Tibial nerve (tissue), 3 donors: ENCODE data around the gene NTNG1.

Source experiments
- CTCF ChIP-seq, 5 experiments: fragments of 200-600 bp in 3 of 5; fragments of 450-650 bp in 2 of 5; sonication (generic) in 3 of 5; IDR thresholded peaks; one replicate each; pipeline ENCODE4 v1.5.1; 2016 to 2019; ENCODE audit warnings: antibody characterized with exemption in 5 of 5, mild to moderate bottlenecking in 3 of 5, moderate library complexity in 2 of 5
- POLR2A ChIP-seq, 2 donors: fragments of 450-650 bp; IDR thresholded peaks; one replicate each; pipeline ENCODE4 v1.6.1; 2017; ENCODE audit warnings: antibody characterized with exemption in 2 of 2, mild to moderate bottlenecking in 2 of 2, moderate library complexity in 2 of 2

GRCh38 chr1:107142140-107142542, 1.3 kb downstream of the NTNG1 start:
- TF ChIP-seq CTCF (IDR thresholded peaks at IDR 0.05) (peak; percentile 49 to 72 (median 59)), POLR2A (IDR thresholded peaks at IDR 0.05) (no peak)
